Measurements from ENCODE around the gene RHOF.

- TF ChIP-seq POLR2A (IDR thresholded peaks at IDR 0.05), result no peak
- TF ChIP-seq, protein P1, sequence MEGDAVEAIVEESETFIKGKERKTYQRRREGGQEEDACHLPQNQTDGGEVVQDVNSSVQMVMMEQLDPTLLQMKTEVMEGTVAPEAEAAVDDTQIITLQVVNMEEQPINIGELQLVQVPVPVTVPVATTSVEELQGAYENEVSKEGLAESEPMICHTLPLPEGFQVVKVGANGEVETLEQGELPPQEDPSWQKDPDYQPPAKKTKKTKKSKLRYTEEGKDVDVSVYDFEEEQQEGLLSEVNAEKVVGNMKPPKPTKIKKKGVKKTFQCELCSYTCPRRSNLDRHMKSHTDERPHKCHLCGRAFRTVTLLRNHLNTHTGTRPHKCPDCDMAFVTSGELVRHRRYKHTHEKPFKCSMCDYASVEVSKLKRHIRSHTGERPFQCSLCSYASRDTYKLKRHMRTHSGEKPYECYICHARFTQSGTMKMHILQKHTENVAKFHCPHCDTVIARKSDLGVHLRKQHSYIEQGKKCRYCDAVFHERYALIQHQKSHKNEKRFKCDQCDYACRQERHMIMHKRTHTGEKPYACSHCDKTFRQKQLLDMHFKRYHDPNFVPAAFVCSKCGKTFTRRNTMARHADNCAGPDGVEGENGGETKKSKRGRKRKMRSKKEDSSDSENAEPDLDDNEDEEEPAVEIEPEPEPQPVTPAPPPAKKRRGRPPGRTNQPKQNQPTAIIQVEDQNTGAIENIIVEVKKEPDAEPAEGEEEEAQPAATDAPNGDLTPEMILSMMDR (IDR thresholded peaks at IDR 0.05), result no peak
Observed at GRCh38 chr12:121741743-121742142, 51.7 kb downstream of the RHOF start.
